Left lung (tissue), 10 donors: Measurements from ENCODE around the gene CFAP73. TPM values are rescaled to one million over a fixed set of nuclear protein-coding genes. Genes with fewer than 3 reads are reported as not detected.

Experiments
- ATAC-seq: fragments of 200-7000 bp; cut with Tn5 transposase; one replicate; pipeline ENCODE4 v1.9.1; 2020; ENCODE audit warnings: moderate library complexity
- DNase-seq, 4 donors: peaks; one replicate each; pipeline ENCODE4 v3.0.0-alpha.2; 2013 to 2020
- H3K27ac ChIP-seq, 2 donors: fragments of 200-600 bp; sonication (generic) in 1 of 2; one replicate each; pipeline versions ENCODE4 v1.5.0 to v1.8.0; 2020 to 2021
- H3K27me3 ChIP-seq, 2 donors: fragments of 200-600 bp; sonication (generic) in 1 of 2; one replicate each; pipeline versions ENCODE4 v1.5.0 to v1.8.0; 2020 to 2021
- H3K36me3 ChIP-seq, 2 donors: fragments of 200-600 bp; sonication (generic) in 1 of 2; one replicate each; pipeline versions ENCODE4 v1.5.0 to v1.8.0; 2020 to 2021
- H3K4me1 ChIP-seq, 2 donors: fragments of 200-600 bp; one replicate each; pipeline ENCODE4 v1.8.0; 2021
- H3K4me3 ChIP-seq, 2 donors: fragments of 200-600 bp; sonication (generic) in 1 of 2; one replicate each; pipeline versions ENCODE4 v1.5.0 to v1.8.0; 2020 to 2021; ENCODE audit warnings: mild to moderate bottlenecking in 1 of 2
- H3K9me3 ChIP-seq, 2 donors: fragments of 200-600 bp; sonication (generic) in 1 of 2; one replicate each; pipeline versions ENCODE4 v1.5.0 to v1.8.0; 2020 to 2021
- intact Hi-C, 2 donors: fragments of 100-400 bp; cut with DNase I; formaldehyde crosslinking; loops; one replicate each; pipeline versions ENCODE4 v1.11.2 to v1.14.2; 2022
- polyA plus RNA-seq, 6 donors: library from polyadenylated mRNA; unstranded; fragments of 120-200 nt; gene quantifications; one replicate each; pipeline ENCODE4 v1.2.1, GENCODE V29; 2013; ENCODE audit not compliant: insufficient read length in 6 of 6
- total RNA-seq, 2 donors: library from RNA; stranded (reverse); fragmentation: NEBNext Ultra II Directional; extraction: Animal tissue kit (Norgen Biotek cat#: 25700); gene quantifications; one replicate each; pipeline ENCODE4 v1.2.1, GENCODE V29; 2021
- TF ChIP-seq, protein P1 (sequence below), 2 donors: fragments of 200-600 bp; sonication (generic) in 1 of 2; IDR thresholded peaks; one replicate each; pipeline versions ENCODE4 v1.5.0 to v1.8.0; 2021; ENCODE audit warnings: antibody characterized with exemption in 2 of 2
- donor health status: DM: no; HTN: yes; CAD: no.
- donor health status: DM: no; HTN: no; CAD: no.

CFAP73 gene
- total and polyA plus RNA-seq, 8 donors, result 0.66 to 5.4 (median 3.6) TPM; not detected in 1

DNA sequence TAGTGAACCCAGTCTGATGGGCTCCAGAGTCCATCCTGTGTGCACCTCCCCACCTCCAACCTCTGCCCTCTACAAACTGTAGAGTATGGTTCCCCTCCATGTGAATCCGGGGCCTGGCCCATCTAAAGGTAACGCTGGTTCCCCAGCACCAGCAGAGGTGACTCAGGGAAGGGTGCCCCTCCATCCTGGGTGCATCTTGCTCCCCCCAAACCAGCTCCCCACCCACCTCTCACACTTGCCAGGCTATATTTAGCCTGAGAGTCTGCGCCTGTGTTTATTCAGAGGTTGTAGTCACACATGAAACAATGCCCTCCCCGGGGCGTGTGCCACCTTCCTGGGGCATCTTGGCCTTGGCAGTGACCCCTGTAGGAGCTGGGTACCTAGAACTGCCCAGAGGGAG, 40.2 kb upstream of the CFAP73 start:
- H3K27ac ChIP-seq, result no peak overlapping the region
- no peak overlapping the region for H3K4me3 ChIP-seq
- no peaks in the 10 kb centered on the region for H3K36me3 ChIP-seq
- no peaks in the 10 kb centered on the region for H3K4me1 ChIP-seq
- H3K9me3 ChIP-seq, result no peaks in the 10 kb centered on the region
- TF ChIP-seq, protein P1, sequence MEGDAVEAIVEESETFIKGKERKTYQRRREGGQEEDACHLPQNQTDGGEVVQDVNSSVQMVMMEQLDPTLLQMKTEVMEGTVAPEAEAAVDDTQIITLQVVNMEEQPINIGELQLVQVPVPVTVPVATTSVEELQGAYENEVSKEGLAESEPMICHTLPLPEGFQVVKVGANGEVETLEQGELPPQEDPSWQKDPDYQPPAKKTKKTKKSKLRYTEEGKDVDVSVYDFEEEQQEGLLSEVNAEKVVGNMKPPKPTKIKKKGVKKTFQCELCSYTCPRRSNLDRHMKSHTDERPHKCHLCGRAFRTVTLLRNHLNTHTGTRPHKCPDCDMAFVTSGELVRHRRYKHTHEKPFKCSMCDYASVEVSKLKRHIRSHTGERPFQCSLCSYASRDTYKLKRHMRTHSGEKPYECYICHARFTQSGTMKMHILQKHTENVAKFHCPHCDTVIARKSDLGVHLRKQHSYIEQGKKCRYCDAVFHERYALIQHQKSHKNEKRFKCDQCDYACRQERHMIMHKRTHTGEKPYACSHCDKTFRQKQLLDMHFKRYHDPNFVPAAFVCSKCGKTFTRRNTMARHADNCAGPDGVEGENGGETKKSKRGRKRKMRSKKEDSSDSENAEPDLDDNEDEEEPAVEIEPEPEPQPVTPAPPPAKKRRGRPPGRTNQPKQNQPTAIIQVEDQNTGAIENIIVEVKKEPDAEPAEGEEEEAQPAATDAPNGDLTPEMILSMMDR (IDR thresholded peaks at IDR 0.05), result no peak
- ATAC-seq (no peak), DNase-seq (no peak)
- peaks cover 0 to 44% of the 10 kb centered on the region in 2 donors for H3K27me3 ChIP-seq
- intact Hi-C loops, result no loop called here

DNA sequence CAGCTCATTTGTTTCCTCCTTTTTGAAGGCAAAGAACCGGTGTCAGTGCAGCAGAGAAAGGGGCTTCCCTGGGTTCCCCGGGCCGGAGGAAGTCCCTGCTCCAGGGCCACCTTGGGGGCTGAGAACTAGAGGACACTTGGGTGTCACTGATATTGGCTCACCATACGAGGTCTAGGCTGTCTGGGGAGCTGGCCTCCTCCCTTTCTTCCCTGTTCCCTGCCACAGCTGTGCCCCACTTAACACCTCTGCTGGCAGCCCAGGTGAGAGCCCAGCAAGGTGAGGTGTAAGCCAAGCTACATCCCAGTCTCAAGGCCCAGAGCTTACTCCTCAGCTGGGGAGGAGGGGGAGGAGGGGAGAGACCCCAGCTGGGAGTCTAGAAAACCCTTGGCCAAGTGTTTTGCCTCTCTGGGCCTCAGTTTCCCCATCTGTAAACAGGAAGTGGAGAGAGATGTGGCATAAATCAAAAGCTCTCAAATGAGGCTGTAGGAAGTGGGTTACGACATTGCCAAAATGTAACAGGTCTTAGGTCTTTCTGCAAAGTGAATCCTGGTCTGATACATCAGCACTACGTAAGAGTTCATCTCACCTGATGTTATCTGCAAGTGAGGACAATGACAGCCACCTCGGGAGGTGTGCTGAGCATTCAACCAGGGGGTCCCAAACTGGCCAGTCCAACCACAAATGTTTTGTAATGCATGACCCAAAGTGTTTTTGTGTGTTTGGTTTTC, 39.5 kb upstream of the CFAP73 start:
- Histone ChIP-seq H3K4me1 (no peaks in the 10 kb centered on the region), H3K9me3 (no peaks in the 10 kb centered on the region), H3K27ac (no peak overlapping the region), H3K36me3 (no peaks in the 10 kb centered on the region), H3K27me3 (peaks cover 0 to 45% of the 10 kb centered on the region in 2 donors), H3K4me3 (no peak overlapping the region)
- DNase-seq, result no peak
- TF ChIP-seq, protein P1 (IDR thresholded peaks at IDR 0.05), result no peak
- ATAC-seq, result no peak
- intact Hi-C loops, result no loop called here

GRCh38 chr12:113111247-113111646, 38.3 kb upstream of the CFAP73 start:
- Histone ChIP-seq H3K4me1 (no peaks in the 10 kb centered on the region), H3K27ac (no peak overlapping the region), H3K4me3 (no peak overlapping the region), H3K9me3 (no peaks in the 10 kb centered on the region), H3K27me3 (peaks cover 0 to 35% of the 10 kb centered on the region in 2 donors), H3K36me3 (no peaks in the 10 kb centered on the region)
- DNase-seq (no peak), ATAC-seq (no peak)
- TF ChIP-seq, protein P1 (IDR thresholded peaks at IDR 0.05), result no peak
- intact Hi-C loops, result no loop called here

DNA sequence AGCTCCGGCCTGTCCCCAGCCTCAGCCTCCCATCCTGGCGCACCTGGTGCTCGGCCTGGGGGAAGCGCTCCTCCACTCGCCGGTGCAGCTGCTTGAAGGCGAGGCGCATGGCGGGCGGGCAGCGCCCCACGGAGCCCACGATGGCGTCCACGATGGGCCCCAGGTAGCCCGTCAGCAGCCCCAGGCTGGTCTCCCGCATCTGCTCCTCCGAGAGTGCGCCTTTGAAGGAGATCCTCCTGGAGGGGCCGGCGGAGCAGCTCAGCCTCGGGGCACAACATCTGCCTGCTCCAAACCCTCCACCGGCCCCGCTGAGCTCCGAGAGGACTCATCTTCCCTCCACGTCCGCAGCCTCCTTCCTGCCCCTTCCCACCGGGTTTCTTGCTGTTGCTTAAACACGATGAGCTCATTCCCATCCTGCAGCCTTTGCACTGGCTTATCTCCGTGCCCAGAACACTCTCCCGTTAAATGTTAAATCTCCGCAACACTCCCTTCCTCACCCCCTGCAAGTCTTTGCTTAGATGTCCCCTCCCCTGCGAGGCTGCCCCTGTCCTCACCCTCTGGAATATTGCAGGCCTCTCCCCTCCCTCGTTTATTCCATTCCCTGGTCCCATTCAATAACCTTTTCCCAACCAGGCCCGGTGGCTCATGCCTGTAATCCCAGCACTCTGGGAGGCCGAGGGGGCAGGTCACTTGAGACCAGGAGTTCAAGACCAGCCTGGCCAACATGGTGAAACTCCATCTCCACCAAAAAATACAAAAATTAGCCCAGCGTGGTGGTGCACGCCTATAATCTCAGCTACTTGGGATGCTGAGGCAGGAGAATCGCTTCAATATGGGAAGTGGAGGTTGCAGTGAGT, 37.3 kb upstream of the CFAP73 start:
- H3K4me1 ChIP-seq, result no peaks in the 10 kb centered on the region
- no peaks in the 10 kb centered on the region for H3K36me3 ChIP-seq
- no peak overlapping the region for H3K27ac ChIP-seq
- no peak for DNase-seq
- no peaks in the 10 kb centered on the region for H3K9me3 ChIP-seq
- intact Hi-C loops, result no loop called here
- no peak overlapping the region for H3K4me3 ChIP-seq
- peaks cover 0 to 41% of the 10 kb centered on the region in 2 donors for H3K27me3 ChIP-seq
- TF ChIP-seq, protein P1 (IDR thresholded peaks at IDR 0.05), result no peak
- ATAC-seq, result no peak

DNA sequence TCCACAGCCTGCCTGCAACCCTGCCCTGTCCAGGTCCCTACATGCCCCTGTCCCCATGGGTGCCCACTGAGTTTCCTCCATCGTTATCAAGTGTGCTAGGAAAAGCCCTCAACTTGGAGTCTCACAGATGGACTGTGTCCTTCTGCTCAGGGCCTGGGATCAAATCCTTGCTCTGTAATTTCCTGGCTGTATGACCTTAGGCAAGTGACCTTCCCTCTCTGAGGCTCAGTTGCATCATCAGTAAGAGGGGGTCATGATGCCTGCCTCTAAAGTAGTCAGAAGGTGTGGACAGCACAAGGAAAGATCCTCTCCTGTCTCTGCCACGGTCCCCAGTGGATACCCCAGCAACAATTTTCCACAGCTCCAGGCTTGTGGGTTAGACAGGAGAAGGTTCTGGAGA, 36.1 kb upstream of the CFAP73 start:
- DNase-seq, result no peak
- intact Hi-C loops, result no loop called here
- TF ChIP-seq, protein P1 (IDR thresholded peaks at IDR 0.05), result no peak
- Histone ChIP-seq H3K4me1 (no peaks in the 10 kb centered on the region), H3K9me3 (no peaks in the 10 kb centered on the region), H3K36me3 (no peaks in the 10 kb centered on the region), H3K27ac (no peak overlapping the region), H3K4me3 (no peak overlapping the region), H3K27me3 (peaks cover 0 to 41% of the 10 kb centered on the region in 2 donors)
- ATAC-seq, result no peak
